Liver (tissue), 9 donors: ENCODE data around the gene MANF. TPM values are rescaled to one million over a fixed set of nuclear protein-coding genes. Genes with fewer than 3 reads are reported as not detected.

ENCODE experiments used
- DNase-seq: peaks from one replicate; pipeline ENCODE4 v3.0.0-alpha.2; 2017; ENCODE audit warnings: low spot score
- H3K27ac ChIP-seq, 2 donors: one replicate each; pipeline ENCODE4 v1.7.0; 2013; ENCODE audit warnings: inconsistent platforms in 2 of 2, low read length in 2 of 2, control low read depth in 1 of 2, low read depth in 1 of 2, mild to moderate bottlenecking in 1 of 2
- H3K27me3 ChIP-seq, 4 donors: one replicate each; pipeline versions ENCODE4 v1.6.1 to v1.7.0; 2013; ENCODE audit warnings: low read length in 3 of 4, inconsistent platforms in 1 of 4, mild to moderate bottlenecking in 1 of 4, moderate library complexity in 1 of 4; ENCODE audit not compliant: control insufficient read depth in 4 of 4, insufficient read depth in 4 of 4
- H3K36me3 ChIP-seq, 4 donors: one replicate each; pipeline versions ENCODE4 v1.6.1 to v1.7.0; 2013; ENCODE audit warnings: low read length in 3 of 4, mild to moderate bottlenecking in 3 of 4, low read depth in 1 of 4, moderate library complexity in 1 of 4; ENCODE audit not compliant: control insufficient read depth in 4 of 4, insufficient read depth in 3 of 4
- H3K4me1 ChIP-seq, 4 donors: one replicate each; pipeline versions ENCODE4 v1.6.1 to v1.7.0; 2013; ENCODE audit warnings: low read length in 3 of 4, mild to moderate bottlenecking in 3 of 4, moderate library complexity in 1 of 4; ENCODE audit not compliant: control insufficient read depth in 4 of 4, insufficient read depth in 4 of 4
- H3K4me3 ChIP-seq, 3 donors: one replicate each; pipeline versions ENCODE4 v1.6.1 to v1.7.0; 2013; ENCODE audit warnings: low read length in 3 of 3, control low read depth in 1 of 3, low read depth in 1 of 3, mild to moderate bottlenecking in 1 of 3
- H3K9ac ChIP-seq, 2 donors: one replicate each; pipeline ENCODE4 v1.7.0; 2013; ENCODE audit warnings: low read length in 2 of 2, mild to moderate bottlenecking in 2 of 2, moderate library complexity in 2 of 2, control low read depth in 1 of 2, low read depth in 1 of 2
- H3K9me3 ChIP-seq, 4 donors: one replicate each; pipeline versions ENCODE4 v1.6.1 to v1.7.0; 2013; ENCODE audit warnings: low read length in 3 of 4; ENCODE audit not compliant: control insufficient read depth in 4 of 4
- CTCF ChIP-seq: fragments of 150-350 bp; IDR thresholded peaks from 2 replicates; pipeline ENCODE4 v1.5.1; 2017; ENCODE audit warnings: improper control_type of control experiment, low read depth, low read length; ENCODE audit not compliant: missing input control
- EGR1 ChIP-seq, 2 donors: IDR thresholded peaks; 2 replicates each; pipeline ENCODE4 v1.6.1; 2016 to 2018; ENCODE audit warnings: antibody characterized with exemption in 2 of 2, low read depth in 2 of 2
- FOXA1 ChIP-seq: IDR thresholded peaks from 2 replicates; pipeline ENCODE4 v1.6.1; 2016; ENCODE audit warnings: antibody characterized with exemption
- GABPA ChIP-seq, 2 donors: IDR thresholded peaks in 1 of 2; conservative IDR thresholded peaks in 1 of 2; 2 replicates each; pipeline ENCODE4 v1.6.1; 2016; ENCODE audit warnings: antibody characterized with exemption in 2 of 2, mild to moderate bottlenecking in 1 of 2, moderate library complexity in 1 of 2
- HNF4A ChIP-seq, 2 donors: conservative IDR thresholded peaks; 2 replicates each; pipeline ENCODE4 v1.6.1; 2016; ENCODE audit warnings: antibody characterized with exemption in 2 of 2, mild to moderate bottlenecking in 2 of 2
- JUND ChIP-seq, 2 donors: IDR thresholded peaks; 2 replicates each; pipeline ENCODE4 v1.6.1; 2016; ENCODE audit warnings: antibody characterized with exemption in 2 of 2
- RAD21 ChIP-seq, 2 donors: IDR thresholded peaks; 2 replicates each; pipeline ENCODE4 v1.6.1; 2016; ENCODE audit warnings: antibody characterized with exemption in 2 of 2, mild to moderate bottlenecking in 2 of 2
- RXRA ChIP-seq, 2 donors: IDR thresholded peaks; 2 replicates each; pipeline ENCODE4 v1.6.1; 2017 to 2018; ENCODE audit warnings: antibody characterized with exemption in 2 of 2, mild to moderate bottlenecking in 1 of 2
- TAF1 ChIP-seq: conservative IDR thresholded peaks from 2 replicates; pipeline ENCODE4 v1.6.1; 2016; ENCODE audit warnings: antibody characterized with exemption, mild to moderate bottlenecking
- YY1 ChIP-seq: IDR thresholded peaks from 2 replicates; pipeline ENCODE4 v1.6.1; 2016; ENCODE audit warnings: antibody characterized with exemption, mild to moderate bottlenecking
- ZBTB33 ChIP-seq: IDR thresholded peaks from 2 replicates; pipeline ENCODE4 v1.6.1; 2016; ENCODE audit warnings: antibody characterized with exemption
- WGBS: extraction: QIAGEN DNeasy Blood & Tissue Kit; methylation state at CpG from one replicate; pipeline ENCODE4 v1.1.7; 2013; 5-methylcytosine and 5-hydroxymethylcytosine counted together
- polyA plus RNA-seq, 2 donors: library from polyadenylated mRNA; stranded (reverse) in 1 of 2; unstranded in 1 of 2; fragments of 200-250 nt in 1 of 2; fragments of >200 nt in 1 of 2; fragmentation: Nextera tagmentation in 1 of 2; extraction: Ambion mirVana in 1 of 2; gene quantifications; one replicate each; pipeline versions ENCODE4 v1.2.1 to v1.2.3, GENCODE V29; 2013 to 2015
- total RNA-seq, 2 donors: library from RNA; depleted of rRNA; stranded (reverse); fragments of >200 nt; gene quantifications; one replicate each; pipeline ENCODE4 v1.2.3, GENCODE V29; 2014
- TF ChIP-seq, protein P1 (sequence below): IDR thresholded peaks from 2 replicates; pipeline ENCODE4 v1.6.1; 2016; ENCODE audit warnings: antibody characterized with exemption, mild to moderate bottlenecking
- donor health status: healthy.
- donor health status: healthy.
- donor health status: healthy.
- donor health status: healthy.
- donor health status: healthy.

The MANF gene
- total and polyA plus RNA-seq, 4 donors: 28.9 to 116 (median 75.6) TPM

- TF ChIP-seq EGR1 (IDR thresholded peaks at IDR 0.05; ENCODE audit: low read depth in 2 of 2) (no peak), JUND (IDR thresholded peaks at IDR 0.05) (no peak), FOXA1 (no peak), YY1 (no peak), RAD21 (IDR thresholded peaks at IDR 0.05) (no peak)
- DNase-seq: no peak
- WGBS: 95% methylated on average over 11 of the region's 11 CpGs
- Histone ChIP-seq H3K4me1 (peaks cover 0 to 11% (median 8%) of the 10 kb centered on the region in 4 donors), H3K9ac (no peak overlapping the region), H3K27me3 (no peaks in the 10 kb centered on the region), H3K27ac (no peak overlapping the region), H3K9me3 (no peaks in the 10 kb centered on the region), H3K36me3 (no peaks in the 10 kb centered on the region), H3K4me3 (no peak overlapping the region)
Measured at GRCh38 chr3:51374456-51374855, 10.6 kb upstream of the MANF start.

DNA sequence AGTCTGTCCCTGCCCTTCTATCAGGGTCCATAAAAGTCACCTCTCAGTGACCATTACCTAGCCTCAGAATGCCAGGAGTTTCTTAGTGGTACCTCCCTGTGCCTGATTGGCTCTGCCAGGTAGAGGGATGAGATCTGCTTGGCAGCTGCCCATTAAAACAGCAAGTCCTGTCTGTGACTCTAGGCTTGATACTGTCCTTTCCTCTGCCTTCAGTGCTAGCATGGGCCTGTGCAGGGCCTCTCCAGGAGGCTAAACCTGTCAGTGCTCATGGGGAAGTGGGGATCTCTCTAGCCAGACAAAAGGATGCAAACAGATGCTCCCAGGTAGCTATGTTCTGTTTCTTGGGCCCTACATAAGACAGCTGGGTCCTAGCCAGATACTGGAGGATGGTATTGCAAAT, 10.0 kb upstream of the MANF start:
- no peak for TF ChIP-seq TAF1
- no peak for TF ChIP-seq EGR1 (IDR thresholded peaks at IDR 0.05; ENCODE audit: low read depth in 2 of 2)
- TF ChIP-seq ZBTB33: no peak
- TF ChIP-seq, protein P1, sequence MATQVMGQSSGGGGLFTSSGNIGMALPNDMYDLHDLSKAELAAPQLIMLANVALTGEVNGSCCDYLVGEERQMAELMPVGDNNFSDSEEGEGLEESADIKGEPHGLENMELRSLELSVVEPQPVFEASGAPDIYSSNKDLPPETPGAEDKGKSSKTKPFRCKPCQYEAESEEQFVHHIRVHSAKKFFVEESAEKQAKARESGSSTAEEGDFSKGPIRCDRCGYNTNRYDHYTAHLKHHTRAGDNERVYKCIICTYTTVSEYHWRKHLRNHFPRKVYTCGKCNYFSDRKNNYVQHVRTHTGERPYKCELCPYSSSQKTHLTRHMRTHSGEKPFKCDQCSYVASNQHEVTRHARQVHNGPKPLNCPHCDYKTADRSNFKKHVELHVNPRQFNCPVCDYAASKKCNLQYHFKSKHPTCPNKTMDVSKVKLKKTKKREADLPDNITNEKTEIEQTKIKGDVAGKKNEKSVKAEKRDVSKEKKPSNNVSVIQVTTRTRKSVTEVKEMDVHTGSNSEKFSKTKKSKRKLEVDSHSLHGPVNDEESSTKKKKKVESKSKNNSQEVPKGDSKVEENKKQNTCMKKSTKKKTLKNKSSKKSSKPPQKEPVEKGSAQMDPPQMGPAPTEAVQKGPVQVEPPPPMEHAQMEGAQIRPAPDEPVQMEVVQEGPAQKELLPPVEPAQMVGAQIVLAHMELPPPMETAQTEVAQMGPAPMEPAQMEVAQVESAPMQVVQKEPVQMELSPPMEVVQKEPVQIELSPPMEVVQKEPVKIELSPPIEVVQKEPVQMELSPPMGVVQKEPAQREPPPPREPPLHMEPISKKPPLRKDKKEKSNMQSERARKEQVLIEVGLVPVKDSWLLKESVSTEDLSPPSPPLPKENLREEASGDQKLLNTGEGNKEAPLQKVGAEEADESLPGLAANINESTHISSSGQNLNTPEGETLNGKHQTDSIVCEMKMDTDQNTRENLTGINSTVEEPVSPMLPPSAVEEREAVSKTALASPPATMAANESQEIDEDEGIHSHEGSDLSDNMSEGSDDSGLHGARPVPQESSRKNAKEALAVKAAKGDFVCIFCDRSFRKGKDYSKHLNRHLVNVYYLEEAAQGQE: no peak
- no peak for TF ChIP-seq GABPA (IDR thresholded peaks at IDR 0.05 in 1 of 2, conservative IDR thresholded peaks at IDR 0.05 in 1 of 2)
- no peak for TF ChIP-seq HNF4A (conservative IDR thresholded peaks at IDR 0.05)
- no peak for TF ChIP-seq CTCF
- no peak for TF ChIP-seq JUND (IDR thresholded peaks at IDR 0.05)
- no peak for TF ChIP-seq RXRA (IDR thresholded peaks at IDR 0.05)
- TF ChIP-seq RAD21 (IDR thresholded peaks at IDR 0.05): no peak
- no peak for TF ChIP-seq YY1
- Histone ChIP-seq H3K4me3 (no peak overlapping the region), H3K27ac (no peak overlapping the region), H3K36me3 (no peaks in the 10 kb centered on the region), H3K9ac (no peak overlapping the region), H3K9me3 (no peaks in the 10 kb centered on the region), H3K4me1 (peaks cover 0 to 11% (median 8%) of the 10 kb centered on the region in 4 donors), H3K27me3 (no peaks in the 10 kb centered on the region)
- DNase-seq: no peak
